ENCODE measurements around the gene TPBGL.

TPBGL gene

GRCh38 chr11:75241036-75241905, 697 bp downstream of the TPBGL start:
- TF ChIP-seq, protein P1, sequence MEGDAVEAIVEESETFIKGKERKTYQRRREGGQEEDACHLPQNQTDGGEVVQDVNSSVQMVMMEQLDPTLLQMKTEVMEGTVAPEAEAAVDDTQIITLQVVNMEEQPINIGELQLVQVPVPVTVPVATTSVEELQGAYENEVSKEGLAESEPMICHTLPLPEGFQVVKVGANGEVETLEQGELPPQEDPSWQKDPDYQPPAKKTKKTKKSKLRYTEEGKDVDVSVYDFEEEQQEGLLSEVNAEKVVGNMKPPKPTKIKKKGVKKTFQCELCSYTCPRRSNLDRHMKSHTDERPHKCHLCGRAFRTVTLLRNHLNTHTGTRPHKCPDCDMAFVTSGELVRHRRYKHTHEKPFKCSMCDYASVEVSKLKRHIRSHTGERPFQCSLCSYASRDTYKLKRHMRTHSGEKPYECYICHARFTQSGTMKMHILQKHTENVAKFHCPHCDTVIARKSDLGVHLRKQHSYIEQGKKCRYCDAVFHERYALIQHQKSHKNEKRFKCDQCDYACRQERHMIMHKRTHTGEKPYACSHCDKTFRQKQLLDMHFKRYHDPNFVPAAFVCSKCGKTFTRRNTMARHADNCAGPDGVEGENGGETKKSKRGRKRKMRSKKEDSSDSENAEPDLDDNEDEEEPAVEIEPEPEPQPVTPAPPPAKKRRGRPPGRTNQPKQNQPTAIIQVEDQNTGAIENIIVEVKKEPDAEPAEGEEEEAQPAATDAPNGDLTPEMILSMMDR (conservative IDR thresholded peaks at IDR 0.05; ENCODE audit: low read length) = peak; percentile 42
- DNase-seq (ENCODE audit: low read depth) = peak; percentile 72
- peak overlapping the region; percentile 53 for H3K4me3 ChIP-seq (ENCODE audit: low read length)

GRCh38 chr11:75241906-75242644, 1.5 kb downstream of the TPBGL start:
- DNase-seq (ENCODE audit: low read depth) = no peak
- H3K4me3 ChIP-seq (ENCODE audit: low read length) = peak overlapping the region; percentile 53
- TF ChIP-seq, protein P1 (conservative IDR thresholded peaks at IDR 0.05; ENCODE audit: low read length) = no peak

DNA sequence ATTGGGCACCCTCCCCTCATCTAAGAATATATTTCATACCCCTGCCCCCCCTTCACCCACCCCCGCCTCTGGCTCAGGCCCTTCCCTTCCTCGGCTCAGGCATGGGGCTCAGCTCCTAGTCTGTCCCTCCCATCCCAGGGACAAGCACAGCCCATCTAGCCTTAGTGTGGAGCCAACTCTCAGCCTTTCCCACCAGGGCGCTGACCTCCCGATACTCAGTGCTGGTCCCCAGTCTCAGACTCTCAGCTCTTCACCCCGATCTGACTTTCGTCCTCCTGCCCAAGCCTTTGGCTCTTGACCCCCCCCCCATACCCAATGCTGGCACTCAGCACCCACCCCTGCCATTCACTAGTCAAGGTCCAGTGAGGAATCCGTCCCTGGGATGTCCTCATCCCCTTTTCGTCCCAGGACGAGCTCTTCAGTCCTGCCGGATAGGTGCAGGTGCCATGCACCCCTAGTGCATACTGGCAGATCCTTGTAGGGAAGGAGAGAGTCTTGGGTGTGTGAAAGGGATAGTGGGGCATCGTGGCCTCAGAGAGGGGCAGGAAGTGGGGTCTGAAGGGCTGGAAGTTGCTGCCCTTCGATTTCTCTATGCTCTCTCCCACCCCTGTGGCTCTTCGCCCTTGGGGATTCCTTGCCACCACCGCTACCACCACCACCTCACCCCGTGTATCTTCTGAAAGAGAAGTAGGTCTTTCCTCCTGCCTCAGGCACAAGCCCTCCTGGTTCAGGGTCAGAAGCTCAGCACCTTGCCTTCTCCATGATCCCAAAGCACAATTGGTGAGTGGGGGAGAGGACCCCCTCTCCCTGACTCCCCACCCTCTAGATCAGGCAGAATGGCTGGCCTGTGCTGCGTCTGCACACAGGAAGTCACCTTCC, 2.4 kb downstream of the TPBGL start:
- TF ChIP-seq, protein P1 (conservative IDR thresholded peaks at IDR 0.05; ENCODE audit: low read length) = no peak
- no peak for DNase-seq (ENCODE audit: low read depth)

GRCh38 chr11:75244052-75244814, 3.7 kb downstream of the TPBGL start:
- TF ChIP-seq, protein P1 (conservative IDR thresholded peaks at IDR 0.05; ENCODE audit: low read length) = no peak
- H3K4me3 ChIP-seq (ENCODE audit: low read length) = no peak overlapping the region
- no peak for DNase-seq (ENCODE audit: low read depth)

More for the DNA sequence above, 2.4 kb downstream of the TPBGL start:
- H3K4me3 ChIP-seq (ENCODE audit: low read length) = no peak overlapping the region

- no peak for DNase-seq (ENCODE audit: low read depth)
- no peak overlapping the region for H3K4me3 ChIP-seq (ENCODE audit: low read length)
- TF ChIP-seq, protein P1 (conservative IDR thresholded peaks at IDR 0.05; ENCODE audit: low read length) = no peak
Measured at GRCh38 chr11:75245356-75246005, 4.9 kb downstream of the TPBGL start.
